GM12864 (cell line): ENCODE measurements around the gene PLXNB3.

Experiments used
- DNase-seq: peaks from one replicate; pipeline ENCODE4 v3.0.0-alpha.2; 2011; ENCODE audit warnings: low read depth
- H3K4me3 ChIP-seq: 2 replicates; pipeline ENCODE4 v1.5.1; 2011; ENCODE audit warnings: mild to moderate bottlenecking, low read depth, low read length, control low read depth
- CTCF ChIP-seq: IDR thresholded peaks from 2 replicates; pipeline ENCODE4 v1.5.1; 2011; ENCODE audit warnings: low read depth, mild to moderate bottlenecking, moderate library complexity, low read length, control low read depth, inconsistent platforms; ENCODE audit errors: missing control alignments

PLXNB3 gene

GRCh38 chrX:153723351-153724251, 40.4 kb upstream of the PLXNB3 start:
- peak; percentile 52 for TF ChIP-seq CTCF
- DNase-seq, result no peak

GRCh38 chrX:153724252-153725038, 39.6 kb upstream of the PLXNB3 start, which contains the start of the genes ABCD1 and BCAP31:
Gene ABCD1 (plus strand): TSS chrX:153724856. CDS start chrX:153725267, 411 bp downstream.
Gene BCAP31 (minus strand): TSS chrX:153724387. CDS start chrX:153723244, 1,143 bp downstream.
- H3K4me3 ChIP-seq, result peak within 1 kb of the TSS; percentile 87
- TF ChIP-seq CTCF, result no peak
- DNase-seq, result peak; percentile 34

More at GRCh38 chrX:153723351-153724251, 40.4 kb upstream of the PLXNB3 start:
- peak overlapping the region; percentile 87 for H3K4me3 ChIP-seq

GRCh38 chrX:153725039-153725831, 38.8 kb upstream of the PLXNB3 start:
- peak overlapping the region; percentile 62 for H3K4me3 ChIP-seq
- no peak for TF ChIP-seq CTCF
- DNase-seq, result no peak

- H3K4me3 ChIP-seq, result no peak overlapping the region
- TF ChIP-seq CTCF, result no peak
- no peak for DNase-seq
These were observed 38.2 kb upstream of the PLXNB3 start for GRCh38 chrX:153725832-153726285.

GRCh38 chrX:153726286-153727122, 37.5 kb upstream of the PLXNB3 start:
- TF ChIP-seq CTCF, result no peak
- peak overlapping the region; percentile 22; the same call in 1 of the 2 replicates for H3K4me3 ChIP-seq
- DNase-seq, result peak; percentile 62
